Thyroid gland (tissue), 4 donors: ENCODE measurements around the gene DCAKD. TPM values are rescaled to one million over a fixed set of nuclear protein-coding genes. Genes with fewer than 3 reads are reported as not detected.

Experiments
- DNase-seq, 2 donors: peaks; one replicate each; pipeline ENCODE4 v3.0.0-alpha.2; 2019
- H3K27ac ChIP-seq, 3 donors: fragments of 200-600 bp; sonication (generic); 1 replicate in 2 of 3; 2 replicates in 1 of 3; pipeline ENCODE4 v1.5.1; 2016 to 2019; ENCODE audit warnings: mild to moderate bottlenecking in 1 of 3, moderate library complexity in 1 of 3
- H3K27me3 ChIP-seq: fragments of 200-600 bp; sonication (generic); one replicate; pipeline ENCODE4 v1.5.1; 2019
- H3K36me3 ChIP-seq, 2 donors: fragments of 200-600 bp; sonication (generic); one replicate each; pipeline ENCODE4 v1.5.1; 2016 to 2019
- H3K4me1 ChIP-seq, 2 donors: fragments of 200-600 bp; sonication (generic); one replicate each; pipeline ENCODE4 v1.5.1; 2017 to 2019
- H3K4me3 ChIP-seq, 3 donors: fragments of 200-600 bp; sonication (generic); replicated peaks in 1 of 3; 1 replicate in 2 of 3; 2 replicates in 1 of 3; pipeline ENCODE4 v1.5.1; 2016; ENCODE audit warnings: mild to moderate bottlenecking in 1 of 3
- H3K9me3 ChIP-seq: fragments of 200-600 bp; sonication (generic); one replicate; pipeline ENCODE4 v1.5.1; 2017
- CTCF ChIP-seq, 6 experiments: fragments of 200-600 bp in 3 of 6; fragments of 450-650 bp in 3 of 6; sonication (generic) in 3 of 6; IDR thresholded peaks; one replicate each; pipeline ENCODE4 v1.5.1; 2016 to 2019; ENCODE audit warnings: antibody characterized with exemption in 6 of 6, mild to moderate bottlenecking in 2 of 6, inconsistent platforms in 1 of 6, moderate library complexity in 1 of 6
- POLR2A ChIP-seq, 2 donors: fragments of 450-650 bp; IDR thresholded peaks; one replicate each; pipeline ENCODE4 v1.6.1; 2017; ENCODE audit warnings: antibody characterized with exemption in 2 of 2, mild to moderate bottlenecking in 2 of 2, moderate library complexity in 1 of 2
- WGBS, 2 donors: methylation state at CpG; one replicate each; pipeline ENCODE4 v1.1.5; 2017; 5-methylcytosine and 5-hydroxymethylcytosine counted together
- intact Hi-C: fragments of 100-400 bp; cut with DNase I; formaldehyde crosslinking; loops from one replicate; pipeline ENCODE4 v1.15.1; 2023
- total RNA-seq, 4 donors: library from RNA; depleted of rRNA; stranded (reverse); fragments of >200 nt; gene quantifications; one replicate each; pipeline ENCODE4 v1.2.3, GENCODE V29; 2016

DCAKD gene
- total RNA-seq, 4 donors from 2014 or later = 53.5 to 102 (median 72.9) TPM

GRCh38 chr17:45030733-45031132 is 20.7 kb downstream of the DCAKD start:
- intact Hi-C loops = no loop called here
- WGBS, 2 donors = 80 to 93% methylated on average over 6 of the region's 6 CpGs
- TF ChIP-seq CTCF (IDR thresholded peaks at IDR 0.05) (no peak), POLR2A (IDR thresholded peaks at IDR 0.05) (no peak)
- no peak for DNase-seq
- no peak overlapping the region for H3K27ac ChIP-seq
- no peaks in the 10 kb centered on the region for H3K27me3 ChIP-seq
- no peaks in the 10 kb centered on the region for H3K4me1 ChIP-seq
- H3K36me3 ChIP-seq = peaks cover 30 to 34% of the 10 kb centered on the region in 2 donors
- no peaks in the 10 kb centered on the region for H3K9me3 ChIP-seq
- H3K4me3 ChIP-seq = no peak overlapping the region

- WGBS, 2 donors = 86 to 92% methylated on average over 9 to 15 of the region's 17 CpGs
- Histone ChIP-seq H3K27ac (no peak overlapping the region), H3K4me1 (no peaks in the 10 kb centered on the region), H3K9me3 (no peaks in the 10 kb centered on the region), H3K27me3 (no peaks in the 10 kb centered on the region), H3K4me3 (no peak overlapping the region), H3K36me3 (peaks cover 30 to 34% of the 10 kb centered on the region in 2 donors)
- TF ChIP-seq CTCF (IDR thresholded peaks at IDR 0.05) (no peak), POLR2A (IDR thresholded peaks at IDR 0.05) (no peak)
- intact Hi-C loops = loop anchor here (10.0 kb wide), 1 partner anchor 65 kb away; the partner anchor contains the start of gene C1QL1
- DNase-seq = no peak
Measured at GRCh38 chr17:45029758-45030423, 21.5 kb downstream of the DCAKD start.

GRCh38 chr17:45029096-45029495 is 22.3 kb downstream of the DCAKD start:
- no peaks in the 10 kb centered on the region for H3K9me3 ChIP-seq
- TF ChIP-seq CTCF (IDR thresholded peaks at IDR 0.05) (no peak), POLR2A (IDR thresholded peaks at IDR 0.05) (no peak)
- no peak overlapping the region for H3K4me3 ChIP-seq
- 84 to 100% methylated on average over 3 to 6 of the region's 7 CpGs for WGBS, 2 donors
- H3K27me3 ChIP-seq = no peaks in the 10 kb centered on the region
- H3K27ac ChIP-seq = no peak overlapping the region
- no peaks in the 10 kb centered on the region for H3K4me1 ChIP-seq
- peaks cover 28 to 31% of the 10 kb centered on the region in 2 donors for H3K36me3 ChIP-seq
- intact Hi-C loops = loop anchor here (10.0 kb wide), 1 partner anchor 64 kb away; the partner anchor contains the start of gene C1QL1
- DNase-seq = no peak

GRCh38 chr17:45022655-45023339 is 28.6 kb downstream of the DCAKD start:
- Histone ChIP-seq H3K27ac (no peak overlapping the region), H3K4me3 (no peak overlapping the region), H3K9me3 (no peaks in the 10 kb centered on the region), H3K4me1 (peaks cover 28 to 42% of the 10 kb centered on the region in 2 donors), H3K36me3 (no peaks in the 10 kb centered on the region), H3K27me3 (no peaks in the 10 kb centered on the region)
- DNase-seq = no peak
- intact Hi-C loops = loop anchor here (5.0 to 10.0 kb wide), 4 partner anchors 58 to 245 kb away; partner anchors contain the start of gene C1QL1
- 87 to 91% methylated on average over 8 to 12 of the region's 13 CpGs for WGBS, 2 donors
- TF ChIP-seq POLR2A (IDR thresholded peaks at IDR 0.05) (no peak), CTCF (IDR thresholded peaks at IDR 0.05) (no peak)

GRCh38 chr17:45022288-45022648 is 29.2 kb downstream of the DCAKD start:
- Histone ChIP-seq H3K27ac (peak overlapping the region in 2 of 3 donors; percentile 52 to 71), H3K9me3 (no peaks in the 10 kb centered on the region), H3K4me3 (no peak overlapping the region), H3K36me3 (no peaks in the 10 kb centered on the region), H3K4me1 (peaks cover 28 to 42% of the 10 kb centered on the region in 2 donors), H3K27me3 (no peaks in the 10 kb centered on the region)
- TF ChIP-seq CTCF (IDR thresholded peaks at IDR 0.05) (no peak), POLR2A (IDR thresholded peaks at IDR 0.05) (no peak)
- intact Hi-C loops = loop anchor here (5.0 to 10.0 kb wide), 4 partner anchors 57 to 245 kb away; partner anchors contain the start of gene C1QL1
- no peak for DNase-seq
- WGBS, 2 donors = 88 to 97% methylated on average over 5 of the region's 8 CpGs
